ENCODE measurements around the gene MYZAP. TPM values are rescaled to one million over a fixed set of nuclear protein-coding genes. Genes with fewer than 3 reads are reported as not detected.

MYZAP gene
- polyA plus RNA-seq, 1 experiment, result not detected

DNA sequence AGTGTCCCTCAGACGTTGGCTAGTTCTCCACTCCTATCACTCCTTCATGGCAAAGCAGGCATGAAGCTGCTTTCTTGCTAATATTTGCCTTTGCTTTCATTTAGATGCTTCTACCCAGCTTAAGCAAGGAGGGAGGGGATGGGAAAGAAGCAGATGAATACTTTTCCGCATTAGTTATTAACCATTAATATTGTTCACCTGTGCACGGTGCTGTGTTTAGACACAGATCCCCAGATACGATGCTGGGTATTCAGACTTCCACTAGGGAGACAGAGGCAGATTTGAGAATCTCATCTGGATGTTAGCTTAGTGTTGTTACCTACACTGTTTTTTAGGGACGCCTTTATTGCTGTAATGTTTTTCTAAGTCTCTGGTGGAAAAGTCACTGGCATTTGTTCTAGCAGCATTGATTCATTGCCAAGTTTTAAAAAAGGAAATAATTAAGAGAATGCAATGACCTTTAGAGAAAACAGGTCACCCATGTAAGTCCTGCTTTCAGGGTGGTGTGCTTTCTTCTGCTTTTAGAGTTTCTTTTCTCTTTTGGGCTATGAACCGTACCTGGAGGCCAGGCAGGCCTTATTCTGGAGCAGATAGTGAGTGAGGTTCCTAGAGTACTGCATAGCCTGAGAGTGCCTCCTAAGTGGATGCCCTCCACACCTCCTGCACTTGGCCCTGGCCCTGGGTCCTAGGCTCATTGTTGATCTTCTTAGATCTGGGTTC lies 55.5 kb downstream of the MYZAP start:
- TF ChIP-seq, protein P1, sequence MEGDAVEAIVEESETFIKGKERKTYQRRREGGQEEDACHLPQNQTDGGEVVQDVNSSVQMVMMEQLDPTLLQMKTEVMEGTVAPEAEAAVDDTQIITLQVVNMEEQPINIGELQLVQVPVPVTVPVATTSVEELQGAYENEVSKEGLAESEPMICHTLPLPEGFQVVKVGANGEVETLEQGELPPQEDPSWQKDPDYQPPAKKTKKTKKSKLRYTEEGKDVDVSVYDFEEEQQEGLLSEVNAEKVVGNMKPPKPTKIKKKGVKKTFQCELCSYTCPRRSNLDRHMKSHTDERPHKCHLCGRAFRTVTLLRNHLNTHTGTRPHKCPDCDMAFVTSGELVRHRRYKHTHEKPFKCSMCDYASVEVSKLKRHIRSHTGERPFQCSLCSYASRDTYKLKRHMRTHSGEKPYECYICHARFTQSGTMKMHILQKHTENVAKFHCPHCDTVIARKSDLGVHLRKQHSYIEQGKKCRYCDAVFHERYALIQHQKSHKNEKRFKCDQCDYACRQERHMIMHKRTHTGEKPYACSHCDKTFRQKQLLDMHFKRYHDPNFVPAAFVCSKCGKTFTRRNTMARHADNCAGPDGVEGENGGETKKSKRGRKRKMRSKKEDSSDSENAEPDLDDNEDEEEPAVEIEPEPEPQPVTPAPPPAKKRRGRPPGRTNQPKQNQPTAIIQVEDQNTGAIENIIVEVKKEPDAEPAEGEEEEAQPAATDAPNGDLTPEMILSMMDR (IDR thresholded peaks at IDR 0.05; ENCODE audit: low read depth, low read length), result no peak
- DNase-seq (ENCODE audit: low read depth, low spot score), result no peak
- H3K4me3 ChIP-seq (ENCODE audit: low read depth, low read length), result no peak overlapping the region
- H3K9me3 ChIP-seq (ENCODE audit: control insufficient read depth, insufficient read depth, low read length), result no peaks in the 10 kb centered on the region
- POLR2A ChIA-PET, result no interaction called here
- H3K27me3 ChIP-seq (ENCODE audit: control insufficient read depth, insufficient read depth, low read length), result peaks cover 8% of the 10 kb centered on the region
- CTCF ChIA-PET, result interaction anchor here (0.8 to 1.2 kb wide), 2 partner anchors 86 to 423 kb away, joined by 4 read pairs; no protein-coding TSS in a partner anchor
- H3K27ac ChIP-seq (ENCODE audit: low read depth, low read length), result no peak overlapping the region

DNA sequence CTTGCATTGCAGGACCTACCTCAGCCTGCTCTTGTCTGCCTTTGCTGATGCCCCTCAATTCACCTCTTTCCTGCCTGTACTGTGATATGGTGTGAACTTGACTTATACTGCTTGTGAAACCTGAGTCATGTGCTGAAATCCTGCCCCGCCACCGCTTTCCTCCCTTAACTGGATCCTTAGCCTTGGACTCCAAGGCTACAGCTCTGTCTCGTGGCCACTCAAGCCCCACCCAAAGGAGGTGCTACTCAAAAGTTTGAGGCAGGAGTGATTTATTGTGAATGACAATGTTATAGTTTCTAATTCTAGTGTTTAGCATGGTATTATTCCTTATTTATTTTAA lies 56.1 kb downstream of the MYZAP start:
- Histone ChIP-seq H3K27ac (ENCODE audit: low read depth, low read length) (no peak overlapping the region), H3K27me3 (ENCODE audit: control insufficient read depth, insufficient read depth, low read length) (peaks cover 8% of the 10 kb centered on the region), H3K9me3 (ENCODE audit: control insufficient read depth, insufficient read depth, low read length) (no peaks in the 10 kb centered on the region), H3K4me3 (ENCODE audit: low read depth, low read length) (no peak overlapping the region)
- ChIA-PET CTCF (interaction anchor here (1.2 kb wide), 1 partner anchor 86 kb away, joined by 4 read pairs; no protein-coding TSS in a partner anchor), POLR2A (no interaction called here)
- no peak for DNase-seq (ENCODE audit: low read depth, low spot score)
- TF ChIP-seq, protein P1 (IDR thresholded peaks at IDR 0.05; ENCODE audit: low read depth, low read length), result no peak

DNA sequence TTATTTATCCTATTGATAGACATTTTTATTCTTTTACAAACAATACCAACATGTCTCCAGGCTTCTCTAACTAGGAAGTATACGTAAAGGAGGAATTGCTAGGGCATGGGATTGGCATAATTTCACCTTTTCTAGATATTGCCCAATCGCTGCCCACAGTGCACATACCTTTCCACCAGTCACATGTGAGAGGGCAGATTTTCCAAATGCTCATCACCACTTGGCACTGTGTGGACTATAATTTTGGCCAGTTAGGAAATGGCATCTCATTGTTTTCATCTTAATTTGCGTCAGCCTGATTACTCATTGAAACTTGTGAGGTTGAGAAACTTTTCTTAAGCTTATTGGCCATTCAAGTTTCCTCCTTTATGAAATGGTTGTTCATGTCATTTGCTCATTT lies 57.4 kb downstream of the MYZAP start:
- Histone ChIP-seq H3K27me3 (ENCODE audit: control insufficient read depth, insufficient read depth, low read length) (peaks cover 5% of the 10 kb centered on the region), H3K27ac (ENCODE audit: low read depth, low read length) (no peak overlapping the region), H3K9me3 (ENCODE audit: control insufficient read depth, insufficient read depth, low read length) (no peaks in the 10 kb centered on the region), H3K4me3 (ENCODE audit: low read depth, low read length) (no peak overlapping the region)
- no peak for DNase-seq (ENCODE audit: low read depth, low spot score)
- ChIA-PET CTCF (no interaction called here), POLR2A (no interaction called here)
- TF ChIP-seq, protein P1 (IDR thresholded peaks at IDR 0.05; ENCODE audit: low read depth, low read length), result no peak

DNA sequence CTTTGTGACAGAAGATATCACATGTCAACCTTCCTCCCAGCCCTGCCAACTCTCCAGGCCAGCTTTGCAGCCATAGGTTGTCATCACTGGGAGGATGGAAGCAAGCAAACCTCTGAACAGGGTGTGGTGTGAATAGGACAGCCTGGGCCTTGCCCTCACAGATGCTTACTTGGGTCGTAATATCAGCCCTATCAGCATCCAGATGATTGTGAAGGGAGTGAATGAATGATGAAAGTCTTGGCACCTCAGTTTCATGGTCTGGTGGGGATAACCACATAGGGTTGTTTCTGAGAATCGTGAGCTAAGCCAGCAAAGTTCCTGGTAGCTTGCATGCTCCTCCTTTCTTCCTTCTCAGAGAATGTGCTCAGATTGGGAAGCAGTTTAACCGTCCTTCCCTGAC lies 59.7 kb downstream of the MYZAP start:
- TF ChIP-seq, protein P1 (IDR thresholded peaks at IDR 0.05; ENCODE audit: low read depth, low read length), result no peak
- H3K27ac ChIP-seq (ENCODE audit: low read depth, low read length), result no peak overlapping the region
- no peak for DNase-seq (ENCODE audit: low read depth, low spot score)
- ChIA-PET CTCF (interaction anchor here (1.0 to 1.1 kb wide), 2 partner anchors 9 to 16 kb away, joined by 3 to 4 read pairs; no protein-coding TSS in a partner anchor), POLR2A (no interaction called here)
- H3K9me3 ChIP-seq (ENCODE audit: control insufficient read depth, insufficient read depth, low read length), result no peaks in the 10 kb centered on the region
- H3K4me3 ChIP-seq (ENCODE audit: low read depth, low read length), result no peak overlapping the region
- H3K27me3 ChIP-seq (ENCODE audit: control insufficient read depth, insufficient read depth, low read length), result peaks cover 4% of the 10 kb centered on the region

DNA sequence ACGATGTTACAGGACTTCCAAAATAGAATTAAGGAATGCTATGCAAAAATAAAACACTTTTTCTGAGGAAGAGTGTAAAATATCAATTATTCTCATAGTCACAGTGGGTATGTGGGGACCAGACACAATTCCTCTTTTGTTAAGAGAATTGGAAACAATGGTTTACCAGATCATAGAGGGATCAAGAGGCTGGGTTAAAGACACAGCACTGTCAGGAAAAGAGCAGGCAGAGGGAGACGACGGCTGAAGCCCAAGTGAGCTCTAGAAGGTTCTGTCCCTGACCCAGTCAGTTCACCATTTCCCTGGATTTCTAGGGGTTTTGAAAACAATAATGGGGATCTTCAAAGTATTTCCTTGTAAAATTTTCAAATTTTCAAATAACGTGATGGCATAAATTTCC lies 60.8 kb downstream of the MYZAP start:
- Histone ChIP-seq H3K27ac (ENCODE audit: low read depth, low read length) (no peak overlapping the region), H3K27me3 (ENCODE audit: control insufficient read depth, insufficient read depth, low read length) (peaks cover 4% of the 10 kb centered on the region), H3K4me3 (ENCODE audit: low read depth, low read length) (no peak overlapping the region), H3K9me3 (ENCODE audit: control insufficient read depth, insufficient read depth, low read length) (no peaks in the 10 kb centered on the region)
- ChIA-PET POLR2A (no interaction called here), CTCF (interaction anchor here (1.0 to 1.1 kb wide), 2 partner anchors 10 to 15 kb away, joined by 3 to 4 read pairs; no protein-coding TSS in a partner anchor)
- no peak for DNase-seq (ENCODE audit: low read depth, low spot score)
- TF ChIP-seq, protein P1 (IDR thresholded peaks at IDR 0.05; ENCODE audit: low read depth, low read length), result no peak

Measured in AG04450 (cell line).